ENCODE measurements around the gene SLBP. TPM values are rescaled to one million over a fixed set of nuclear protein-coding genes. Genes with fewer than 3 reads are reported as not detected.

Gene SLBP
- total RNA-seq, 1 experiment from 2014 or later: 98.3 TPM

- ChIA-PET POLR2A (ENCODE audit: unreplicated experiment) (no interaction called here), CTCF (no interaction called here)
- Histone ChIP-seq H3K27ac (ENCODE audit: low read length) (no peak overlapping the region), H3K36me3 (ENCODE audit: low read depth, low read length) (no peaks in the 10 kb centered on the region), H3K9me2 (replicated peaks; ENCODE audit: low read length) (no peaks in the 10 kb centered on the region), H3K27me3 (ENCODE audit: low read length) (no peaks in the 10 kb centered on the region), H3K4me3 (ENCODE audit: low read length) (no peak overlapping the region), H3K9ac (ENCODE audit: low read length) (no peak overlapping the region), H3K4me1 (ENCODE audit: insufficient read depth, low read length) (no peaks in the 10 kb centered on the region), H3F3A (ENCODE audit: low read length, unreplicated experiment) (no peaks in the 10 kb centered on the region), H3K4me2 (ENCODE audit: low read length) (no peak overlapping the region), H4K20me1 (ENCODE audit: low read length) (no peaks in the 10 kb centered on the region), H3K79me2 (ENCODE audit: low read length) (no peaks in the 10 kb centered on the region), H2AFZ (ENCODE audit: low read length) (no peak overlapping the region), H3K9me3 (ENCODE audit: low read length) (no peaks in the 10 kb centered on the region)
- DNase-seq (no peak), ATAC-seq (no peak)
- TF ChIP-seq EZH2phosphoT487 (IDR thresholded peaks at IDR 0.05; ENCODE audit: borderline replicate concordance, low read length) (no peak), CTCF (conservative IDR thresholded peaks at IDR 0.05; ENCODE audit: low read depth, low read length) (no peak), EZH2 (IDR thresholded peaks at IDR 0.05; ENCODE audit: low read length, unreplicated experiment) (no peak)
- no TSS peak for BruUV-seq (replicated peaks)
- intact Hi-C loops (cut with micrococcal nuclease): no loop called here
Observed at GRCh38 chr4:1754336-1754735, 42.2 kb upstream of the SLBP start.

- BruUV-seq (replicated peaks): no TSS peak
- H3K27ac ChIP-seq (ENCODE audit: low read length): no peak overlapping the region
- no peaks in the 10 kb centered on the region for H4K20me1 ChIP-seq (ENCODE audit: low read length)
- DNase-seq (no peak), ATAC-seq (no peak)
- H3F3A ChIP-seq (ENCODE audit: low read length, unreplicated experiment): no peaks in the 10 kb centered on the region
- H3K9ac ChIP-seq (ENCODE audit: low read length): no peak overlapping the region
- intact Hi-C loops (cut with micrococcal nuclease): no loop called here
- no peaks in the 10 kb centered on the region for H3K36me3 ChIP-seq (ENCODE audit: low read depth, low read length)
- H3K9me3 ChIP-seq (ENCODE audit: low read length): no peaks in the 10 kb centered on the region
- H2AFZ ChIP-seq (ENCODE audit: low read length): no peak overlapping the region
- no peaks in the 10 kb centered on the region for H3K27me3 ChIP-seq (ENCODE audit: low read length)
- H3K4me3 ChIP-seq (ENCODE audit: low read length): no peak overlapping the region
- no peaks in the 10 kb centered on the region for H3K79me2 ChIP-seq (ENCODE audit: low read length)
- ChIA-PET CTCF (no interaction called here), POLR2A (ENCODE audit: unreplicated experiment) (no interaction called here)
- H3K4me2 ChIP-seq (ENCODE audit: low read length): no peak overlapping the region
- no peak for TF ChIP-seq CTCF (conservative IDR thresholded peaks at IDR 0.05; ENCODE audit: low read depth, low read length)
- no peak for TF ChIP-seq EZH2phosphoT487 (IDR thresholded peaks at IDR 0.05; ENCODE audit: borderline replicate concordance, low read length)
- TF ChIP-seq EZH2 (IDR thresholded peaks at IDR 0.05; ENCODE audit: low read length, unreplicated experiment): no peak
- no peaks in the 10 kb centered on the region for H3K9me2 ChIP-seq (replicated peaks; ENCODE audit: low read length)
- no peaks in the 10 kb centered on the region for H3K4me1 ChIP-seq (ENCODE audit: insufficient read depth, low read length)
Observed at GRCh38 chr4:1753697-1754311, 41.7 kb upstream of the SLBP start.

- no peak overlapping the region for H3K27ac ChIP-seq (ENCODE audit: low read length)
- CTCF ChIA-PET: no interaction called here
Observed at GRCh38 chr4:1753294-1753696, 41.2 kb upstream of the SLBP start.

More at GRCh38 chr4:1753294-1753696, 41.2 kb upstream of the SLBP start:
- no peak for DNase-seq
- no peak overlapping the region for H3K4me3 ChIP-seq (ENCODE audit: low read length)
- no TSS peak for BruUV-seq (replicated peaks)
- H2AFZ ChIP-seq (ENCODE audit: low read length): no peak overlapping the region
- H3K79me2 ChIP-seq (ENCODE audit: low read length): no peaks in the 10 kb centered on the region
- H4K20me1 ChIP-seq (ENCODE audit: low read length): no peaks in the 10 kb centered on the region
- H3K9me2 ChIP-seq (replicated peaks; ENCODE audit: low read length): no peaks in the 10 kb centered on the region
- H3F3A ChIP-seq (ENCODE audit: low read length, unreplicated experiment): no peaks in the 10 kb centered on the region
- no peaks in the 10 kb centered on the region for H3K4me1 ChIP-seq (ENCODE audit: insufficient read depth, low read length)
- TF ChIP-seq EZH2phosphoT487 (IDR thresholded peaks at IDR 0.05; ENCODE audit: borderline replicate concordance, low read length): no peak
- TF ChIP-seq EZH2 (IDR thresholded peaks at IDR 0.05; ENCODE audit: low read length, unreplicated experiment): no peak
- no peak for TF ChIP-seq CTCF (conservative IDR thresholded peaks at IDR 0.05; ENCODE audit: low read depth, low read length)
- no peak overlapping the region for H3K4me2 ChIP-seq (ENCODE audit: low read length)
- POLR2A ChIA-PET (ENCODE audit: unreplicated experiment): no interaction called here
- no peaks in the 10 kb centered on the region for H3K9me3 ChIP-seq (ENCODE audit: low read length)
- H3K27me3 ChIP-seq (ENCODE audit: low read length): no peaks in the 10 kb centered on the region
- H3K9ac ChIP-seq (ENCODE audit: low read length): no peak overlapping the region
- no peak for ATAC-seq
- intact Hi-C loops (cut with micrococcal nuclease): no loop called here
- H3K36me3 ChIP-seq (ENCODE audit: low read depth, low read length): no peaks in the 10 kb centered on the region
